Tongue (tissue), 2 donors: Measurements from ENCODE around the gene HRK. TPM values are rescaled to one million over a fixed set of nuclear protein-coding genes. Genes with fewer than 3 reads are reported as not detected.

Source experiments
- DNase-seq: peaks from one replicate; pipeline ENCODE4 v3.0.0-alpha.2; 2015
- total RNA-seq: library from RNA; depleted of rRNA; stranded (reverse); fragments of >200 nt; gene quantifications from one replicate; pipeline ENCODE4 v1.2.3, GENCODE V29; 2014

The HRK gene
- total RNA-seq, 1 donor from 2014 or later = 0.21 TPM

- no peak for DNase-seq
Measured at GRCh38 chr12:116897476-116897875, 16.2 kb upstream of the HRK start.

GRCh38 chr12:116896411-116896924 lies 15.2 kb upstream of the HRK start:
- no peak for DNase-seq

- DNase-seq = no peak
Measured at GRCh38 chr12:116894913-116895312, 13.7 kb upstream of the HRK start.

GRCh38 chr12:116892349-116893140 lies 11.3 kb upstream of the HRK start:
- no peak for DNase-seq

GRCh38 chr12:116891019-116891418 lies 9.8 kb upstream of the HRK start:
- DNase-seq = no peak

- no peak for DNase-seq
Measured at GRCh38 chr12:116890330-116890729, 9.1 kb upstream of the HRK start.

- no peak for DNase-seq
Measured at GRCh38 chr12:116887897-116888296, 6.7 kb upstream of the HRK start.

- DNase-seq = peak; percentile 64
Measured at GRCh38 chr12:116887244-116887643, 6.0 kb upstream of the HRK start.

GRCh38 chr12:116885491-116885890 lies 4.2 kb upstream of the HRK start:
- DNase-seq = no peak

- no peak for DNase-seq
Measured at GRCh38 chr12:116884871-116885270, 3.6 kb upstream of the HRK start.

- DNase-seq = peak; percentile 49
Measured at GRCh38 chr12:116882742-116883141, 1.5 kb upstream of the HRK start.

GRCh38 chr12:116881877-116882507 lies 751 bp upstream of the HRK start:
- DNase-seq = no peak

GRCh38 chr12:116880817-116881324 lies 370 bp downstream of the HRK start:
- peak; percentile 54 for DNase-seq

- DNase-seq = no peak
Measured at GRCh38 chr12:116880213-116880816, 926 bp downstream of the HRK start.

- DNase-seq = no peak
Measured at GRCh38 chr12:116879509-116880212, 1.6 kb downstream of the HRK start.

- DNase-seq = no peak
Measured at GRCh38 chr12:116878567-116879508, 2.4 kb downstream of the HRK start.

GRCh38 chr12:116876151-116876869 lies 4.9 kb downstream of the HRK start:
- DNase-seq = peak; percentile 91

- DNase-seq = no peak
Measured at GRCh38 chr12:116874324-116874995, 6.8 kb downstream of the HRK start.

GRCh38 chr12:116870306-116870705 lies 10.9 kb downstream of the HRK start:
- no peak for DNase-seq

- DNase-seq = no peak
Measured at GRCh38 chr12:116867523-116867922, 13.7 kb downstream of the HRK start.
